RCC 7860 (cell line): ENCODE results near the gene ZBTB24.
"Not testable (repeated sequence)": the region's sequence is repeated elsewhere in the genome, so short reads cannot be mapped to it uniquely, and the experiment has no call there.

Experiments
- DNase-seq: peaks from one replicate; pipeline ENCODE4 v3.0.0-alpha.2; 2015; ENCODE audit warnings: low spot score
- FAIRE-seq: peaks from 2 replicates; lab custom pipeline; 2012; peaks lifted over from hg19 to GRCh38; lab: Jason Lieb, UNC

Gene ZBTB24

DNA sequence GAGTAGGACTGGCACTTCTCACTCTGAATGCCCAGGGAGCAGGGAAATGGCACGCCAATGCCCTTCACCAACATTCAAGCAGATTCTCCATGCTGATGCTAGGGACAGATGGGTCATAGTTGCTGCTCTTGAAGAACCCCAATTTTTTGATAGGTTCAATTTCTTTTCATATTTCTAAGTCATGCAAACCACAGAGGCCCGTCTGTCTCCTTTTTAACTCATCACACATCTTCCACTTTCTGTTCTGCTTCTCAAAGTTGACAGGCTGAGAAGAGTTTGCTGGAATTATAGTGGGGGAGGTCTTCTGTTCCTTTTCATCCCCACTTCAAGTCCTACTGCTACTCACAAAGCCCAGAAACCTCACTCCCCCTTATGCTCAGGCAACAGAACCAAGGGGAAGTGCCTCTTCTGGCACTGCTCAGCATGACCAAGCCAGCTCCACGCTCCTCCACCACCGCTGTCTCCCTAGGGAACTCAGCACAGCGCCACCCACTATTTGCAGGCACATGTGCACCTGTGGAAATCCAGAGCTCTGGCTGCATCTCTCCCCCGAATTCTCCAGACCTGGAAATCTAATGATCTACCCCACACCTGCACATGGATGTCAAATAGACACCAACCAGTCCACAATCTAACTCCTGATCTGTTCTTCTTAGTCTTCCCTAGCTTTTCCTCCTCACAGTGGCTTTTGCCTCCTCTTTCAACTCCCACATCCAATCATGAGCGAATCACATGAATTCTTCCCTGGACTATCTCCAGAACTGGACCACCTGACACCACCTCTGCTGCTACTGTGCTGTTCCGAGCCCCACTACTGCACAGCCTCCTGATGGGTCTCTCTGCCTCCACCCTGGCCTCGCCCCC lies 10.7 kb downstream of the ZBTB24 start:
- FAIRE-seq (no peak), DNase-seq (no peak)

DNA sequence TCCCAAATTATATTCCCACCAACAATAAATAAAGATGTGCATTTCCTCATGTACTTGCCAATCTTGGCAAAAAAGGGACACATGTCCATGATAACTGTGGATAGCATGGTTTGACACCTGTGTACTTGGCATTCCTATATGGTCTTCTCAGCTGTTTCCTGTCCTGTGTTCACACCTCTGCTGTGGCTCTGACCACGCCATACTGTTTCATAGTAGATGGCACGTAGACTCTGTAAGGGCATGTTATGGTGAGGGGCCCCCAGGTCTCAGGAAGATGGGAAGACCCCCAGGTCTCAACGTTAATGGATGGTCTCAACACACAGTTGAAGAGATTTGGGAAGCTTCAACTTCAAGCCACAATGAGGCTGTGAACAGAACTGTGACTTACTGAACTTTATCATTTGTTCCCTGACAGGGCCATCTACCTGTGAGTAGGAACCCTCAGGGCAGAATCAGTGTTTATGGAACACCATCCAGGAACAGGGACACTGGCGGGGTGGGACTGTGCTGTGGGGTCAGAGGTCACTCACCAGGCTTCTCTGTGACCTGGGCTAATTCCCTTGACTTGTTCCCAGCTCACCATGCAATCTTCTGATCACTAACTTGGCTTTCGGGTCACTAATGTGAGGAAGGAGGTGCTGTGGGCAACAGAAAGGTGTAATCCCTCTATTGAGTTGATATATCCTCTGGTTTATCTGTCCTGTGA lies 11.8 kb downstream of the ZBTB24 start:
- FAIRE-seq (no peak), DNase-seq (no peak)

DNA sequence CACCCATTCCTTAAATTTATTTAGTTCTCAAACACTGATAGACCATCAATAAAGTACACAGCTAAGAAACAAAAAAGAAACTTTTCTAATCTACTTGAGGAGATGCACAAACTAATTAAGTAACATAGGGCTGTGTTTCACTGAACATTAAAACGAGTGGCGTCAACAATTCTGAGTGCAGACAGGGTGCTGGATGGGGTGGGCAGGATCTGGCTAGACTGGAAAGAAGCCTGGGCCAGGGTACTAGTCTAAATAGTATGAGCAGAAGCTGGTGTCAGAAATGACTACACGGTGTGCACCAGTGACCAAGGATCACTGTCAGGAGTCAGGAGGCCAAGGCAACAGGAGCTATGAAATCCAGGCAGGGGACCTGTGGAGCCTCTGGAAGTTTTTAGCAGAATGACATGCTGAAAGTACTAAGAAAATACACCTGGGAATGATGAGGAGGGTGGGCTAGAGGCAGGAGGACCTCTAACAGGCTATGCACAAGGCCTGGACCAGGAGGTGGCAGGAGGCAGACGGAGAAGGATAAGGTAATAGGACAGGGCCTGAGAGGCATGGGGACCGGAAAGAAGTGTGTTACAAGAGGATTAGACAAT lies 13.3 kb downstream of the ZBTB24 start:
- DNase-seq, result no peak
- no peak for FAIRE-seq

DNA sequence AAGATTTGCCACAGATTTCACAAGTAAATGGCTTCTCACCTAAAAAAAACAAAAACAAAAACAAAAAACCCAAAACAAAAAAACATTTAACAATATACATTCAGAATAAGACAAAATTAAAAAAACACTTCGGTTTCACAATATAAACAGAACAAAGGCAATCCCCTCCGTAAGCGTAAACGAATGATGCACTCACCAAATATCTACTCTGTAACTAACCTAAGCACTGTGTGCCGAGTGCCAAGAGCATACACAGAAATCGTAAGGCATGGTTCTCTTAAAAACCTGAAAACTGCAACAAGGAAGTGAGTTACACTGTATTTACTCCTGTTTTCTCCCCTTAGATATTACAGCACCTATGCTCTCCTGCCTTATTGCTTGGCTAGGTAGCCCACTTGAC lies 15.3 kb downstream of the ZBTB24 start:
- FAIRE-seq, result no peak
- no peak for DNase-seq

DNA sequence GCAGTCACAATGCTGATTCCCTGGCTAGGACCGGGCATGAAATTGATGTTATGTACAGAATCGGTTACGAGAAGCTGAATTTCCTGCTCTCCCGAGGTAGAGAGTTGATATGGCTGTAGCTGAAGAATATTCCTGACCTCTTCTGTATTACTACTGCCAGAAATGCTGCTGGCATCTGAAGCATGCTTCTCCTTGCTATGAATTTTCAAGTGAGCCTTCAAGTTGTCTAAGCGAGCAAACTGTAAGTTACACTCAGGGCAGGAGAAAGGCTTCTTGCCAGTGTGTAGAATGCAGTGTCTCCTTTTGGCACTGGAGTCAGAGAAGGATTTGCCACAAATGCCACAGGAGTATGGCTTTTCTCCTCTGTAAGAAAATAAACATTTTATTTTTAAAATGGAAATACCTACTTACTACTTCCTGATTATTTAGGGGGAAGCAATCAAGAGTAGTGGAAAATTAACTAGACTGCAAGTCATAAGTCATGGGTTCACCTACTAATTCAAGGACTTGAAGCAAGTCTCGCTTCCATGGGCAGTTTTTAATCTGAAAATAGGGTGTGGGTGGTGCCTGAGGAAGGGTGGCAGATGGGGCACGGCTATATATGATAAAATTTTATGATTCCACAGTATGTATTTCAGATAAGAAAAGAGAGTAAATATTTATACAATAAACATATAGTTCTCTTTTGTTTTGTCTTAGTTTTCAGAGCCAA lies 16.7 kb downstream of the ZBTB24 start:
- FAIRE-seq (no peak), DNase-seq (no peak)

DNA sequence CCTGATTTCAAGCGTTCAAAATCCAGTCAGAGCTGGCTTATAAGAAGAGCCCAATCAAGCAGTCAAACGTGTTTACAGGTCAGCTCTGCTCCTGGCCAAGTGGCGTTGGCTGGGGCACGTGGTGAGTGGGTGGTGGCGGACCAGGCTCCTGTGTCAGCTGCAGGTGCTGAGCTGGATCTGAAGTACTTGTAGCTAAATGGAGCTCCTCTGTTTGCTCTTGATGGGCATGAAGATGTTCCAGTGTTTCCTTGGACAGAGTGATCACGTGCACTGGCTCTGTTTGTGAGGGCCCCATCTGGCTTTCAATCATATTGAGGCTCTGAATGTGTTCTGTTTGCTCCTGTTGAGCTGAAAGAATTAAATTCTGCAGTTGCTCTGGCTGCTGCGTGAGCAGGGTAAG lies 17.2 kb downstream of the ZBTB24 start:
- FAIRE-seq (no peak), DNase-seq (no peak)

DNA sequence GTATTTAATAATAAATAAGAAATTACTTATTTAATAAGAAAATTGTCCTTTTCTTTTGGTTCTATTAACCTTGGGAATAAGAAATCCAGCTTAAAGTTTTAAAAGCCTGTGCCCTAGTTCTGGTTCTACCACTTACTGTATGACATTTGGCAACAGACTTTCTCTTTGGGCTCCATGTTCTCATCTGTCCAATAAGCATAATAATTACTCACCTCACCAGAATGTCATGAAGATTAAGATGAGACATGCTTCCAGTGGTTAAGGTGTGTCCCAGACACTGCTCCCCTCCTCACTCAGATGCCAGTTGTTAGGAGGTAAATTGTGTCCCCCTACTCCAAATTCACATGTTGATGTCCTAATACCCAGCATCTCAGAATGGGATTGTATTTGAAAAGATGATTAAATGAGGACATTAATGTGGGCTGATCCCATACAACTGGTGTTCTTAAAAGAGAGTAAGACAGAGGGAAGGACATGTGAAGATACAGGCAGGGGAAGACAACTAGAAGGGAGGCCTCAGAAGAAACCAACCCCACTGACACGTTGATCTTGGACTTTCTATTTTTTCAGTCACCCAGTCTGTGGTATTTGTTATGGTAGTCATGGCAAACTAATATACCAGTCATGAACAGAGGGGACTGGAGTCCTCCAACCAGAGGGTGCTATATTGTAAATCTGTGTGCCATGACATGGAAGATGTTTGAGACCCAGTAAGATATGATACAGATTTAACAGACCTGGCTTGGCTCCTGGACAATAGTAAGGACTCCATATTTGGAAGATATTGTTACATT lies 21.1 kb downstream of the ZBTB24 start:
- DNase-seq (no peak), FAIRE-seq (no peak)

DNA sequence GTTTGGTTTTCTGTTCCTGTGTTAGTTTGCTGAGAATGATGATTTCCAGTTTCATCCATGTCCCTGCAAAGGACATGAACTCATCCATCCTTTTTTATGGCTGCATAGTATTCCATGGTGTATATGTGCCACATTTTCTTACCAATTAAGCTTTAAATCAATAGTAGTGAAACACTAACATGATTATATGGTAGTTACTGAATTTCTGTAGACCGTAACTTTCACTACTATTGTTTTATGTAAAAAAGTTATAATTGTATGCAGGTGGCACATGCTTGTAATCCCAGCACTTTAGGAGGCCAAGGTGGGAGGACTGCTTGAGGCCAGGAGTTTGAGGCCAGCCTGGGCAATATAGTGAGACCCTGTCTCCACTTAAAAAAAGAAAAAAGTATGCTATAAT lies 21.8 kb downstream of the ZBTB24 start:
- DNase-seq, FAIRE-seq: not testable (repeated sequence)

DNA sequence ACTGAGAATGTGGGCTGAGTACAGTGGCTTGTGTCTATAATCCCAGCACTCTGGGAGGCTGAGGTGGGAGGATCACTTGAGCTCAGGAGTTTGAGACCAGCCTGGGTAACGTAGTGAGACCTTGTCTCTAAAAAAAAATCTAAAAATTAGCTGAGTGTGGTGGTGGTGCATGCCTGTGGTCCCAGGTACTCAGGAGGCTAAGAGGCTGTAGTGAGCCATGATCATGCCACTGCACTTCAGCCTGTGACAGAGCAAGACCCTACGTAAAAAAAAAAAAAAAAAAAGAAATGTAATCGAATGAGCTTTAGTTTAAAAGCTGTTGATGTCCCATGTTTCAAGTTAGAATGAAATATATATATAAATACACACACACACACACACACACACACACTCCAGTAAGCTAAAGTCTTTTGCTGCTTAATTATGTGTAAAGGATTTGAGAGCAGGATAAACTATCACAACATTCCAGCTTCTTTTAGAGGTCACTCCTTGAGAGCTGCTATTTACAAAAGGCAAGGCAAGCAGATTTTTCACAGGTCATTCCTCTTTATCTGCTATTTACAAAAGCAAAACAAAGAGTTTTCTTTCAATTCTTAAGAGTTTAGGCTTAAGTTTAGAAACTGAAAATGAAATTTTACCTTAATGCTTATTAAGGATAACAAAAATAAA lies 22.7 kb downstream of the ZBTB24 start:
- DNase-seq, result no peak
- FAIRE-seq, result no peak

DNA sequence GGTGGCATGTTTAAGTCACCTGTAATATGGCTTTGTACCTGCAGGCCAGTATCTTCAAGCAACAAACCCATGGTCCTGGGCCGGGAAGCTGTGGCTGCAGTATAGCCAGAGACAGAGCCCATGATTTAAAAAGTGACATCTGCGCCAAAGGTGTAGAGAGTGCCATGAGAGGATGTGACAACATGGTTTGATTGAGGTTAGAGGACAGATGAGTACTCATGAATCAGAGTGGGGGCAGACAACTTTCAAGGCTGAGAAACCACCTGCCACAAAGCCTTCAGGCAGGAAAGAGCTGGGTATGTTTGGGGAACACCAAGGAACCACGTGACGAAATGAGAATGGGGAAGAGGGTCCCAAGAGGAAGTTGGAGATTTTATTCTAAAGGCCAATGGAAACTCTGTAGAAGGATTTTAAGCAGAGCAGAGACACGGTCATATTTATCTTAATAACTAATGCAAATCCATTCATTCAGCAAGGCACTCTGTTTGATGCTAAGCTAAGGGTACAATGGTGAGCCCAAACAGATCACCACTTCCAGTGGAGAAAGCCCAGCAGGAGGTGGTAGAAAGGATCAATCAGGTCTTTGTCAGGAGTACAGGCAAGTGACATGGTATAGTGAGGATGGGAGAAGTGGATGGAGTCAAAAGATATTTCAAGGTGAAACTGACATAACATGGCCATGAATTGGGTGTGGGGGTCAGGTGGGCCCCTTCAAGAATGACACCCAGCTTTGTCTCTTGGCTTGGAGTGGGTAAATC lies 24.1 kb downstream of the ZBTB24 start:
- DNase-seq (peak; percentile 31), FAIRE-seq (no peak)

DNA sequence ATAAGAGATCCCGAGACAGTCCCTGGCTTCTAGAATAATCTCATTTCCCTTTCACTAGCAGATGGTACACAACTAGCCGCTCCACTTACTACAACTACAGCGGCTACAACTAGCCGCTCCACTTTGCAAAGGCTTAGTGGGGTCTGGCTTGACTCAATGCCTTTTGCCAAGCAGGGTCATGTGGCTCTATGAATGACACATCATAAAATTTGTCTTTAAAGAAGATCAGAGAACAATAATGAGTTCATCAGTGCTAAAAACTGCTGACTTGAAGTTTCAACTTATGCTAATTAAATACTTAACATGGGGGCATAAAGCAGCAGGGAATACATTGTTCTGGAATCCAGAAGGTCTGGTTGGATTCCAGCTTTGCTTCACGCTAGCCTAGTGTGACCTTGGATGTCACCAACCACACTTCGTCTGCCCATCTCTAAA lies 25.4 kb downstream of the ZBTB24 start:
- no peak for FAIRE-seq
- DNase-seq, result no peak

DNA sequence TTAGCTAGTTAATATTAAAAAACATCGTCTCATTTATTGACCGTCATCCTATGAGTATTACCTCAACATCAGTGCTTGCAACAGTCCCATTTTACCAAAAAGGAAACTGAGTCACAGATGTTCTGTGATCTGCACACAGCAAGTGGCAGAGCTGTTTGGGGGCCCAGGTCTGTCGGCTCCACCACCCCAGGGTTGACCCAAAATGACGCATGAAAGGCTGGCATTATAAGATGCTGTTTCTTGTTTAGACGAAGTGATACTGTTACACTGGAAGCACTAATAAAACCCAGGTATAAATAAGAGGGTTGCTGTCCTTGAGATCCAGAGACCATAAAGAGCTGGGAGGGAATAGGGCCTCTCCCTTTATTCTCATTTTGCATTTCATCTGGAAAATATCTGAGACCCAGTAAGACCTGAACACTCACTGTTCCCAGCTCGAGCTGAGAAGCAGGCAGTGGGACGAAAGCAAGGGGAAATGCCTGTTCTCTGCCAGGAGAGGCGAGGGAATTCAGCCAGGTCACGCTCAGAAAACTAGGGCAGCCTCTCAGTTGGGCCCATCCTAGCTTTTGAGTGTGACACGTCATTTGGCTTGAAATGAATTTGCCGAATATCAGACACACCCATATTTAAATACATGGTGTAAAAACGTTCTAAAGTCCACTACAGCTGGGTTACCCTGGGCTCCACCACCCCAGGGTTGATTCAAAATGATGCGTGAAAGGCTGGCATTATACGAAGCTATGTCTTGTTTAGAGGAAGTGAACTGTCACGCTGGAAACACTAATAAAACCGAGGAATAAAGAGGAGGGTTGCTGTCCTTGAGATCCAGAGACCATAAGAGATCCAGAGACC lies 26.1 kb downstream of the ZBTB24 start:
- DNase-seq (no peak), FAIRE-seq (no peak)

DNA sequence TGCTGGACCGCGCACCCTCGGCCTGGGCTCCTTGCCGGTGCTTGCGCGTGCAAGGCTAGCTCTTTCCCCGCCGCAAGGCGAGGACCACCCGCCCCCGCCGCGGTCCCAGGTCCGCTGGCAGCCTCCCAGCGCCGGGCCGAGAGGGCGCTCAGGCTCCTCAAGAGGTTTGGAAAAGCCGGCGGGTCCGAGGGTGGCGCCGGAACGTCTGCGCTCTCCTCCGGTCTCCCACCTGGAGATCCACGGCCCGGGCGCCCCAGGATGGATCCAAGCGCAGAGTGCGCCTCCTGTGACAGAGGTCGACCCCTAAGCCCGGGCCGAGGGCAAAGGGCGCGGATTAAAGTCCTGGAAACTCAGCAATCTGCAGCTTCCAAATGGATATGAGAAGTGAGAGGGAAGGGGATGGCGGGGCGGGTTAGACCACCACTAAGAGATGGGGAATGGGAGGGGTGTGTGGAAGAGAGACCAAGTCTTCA lies 26.9 kb downstream of the ZBTB24 start:
- DNase-seq (no peak), FAIRE-seq (no peak)

DNA sequence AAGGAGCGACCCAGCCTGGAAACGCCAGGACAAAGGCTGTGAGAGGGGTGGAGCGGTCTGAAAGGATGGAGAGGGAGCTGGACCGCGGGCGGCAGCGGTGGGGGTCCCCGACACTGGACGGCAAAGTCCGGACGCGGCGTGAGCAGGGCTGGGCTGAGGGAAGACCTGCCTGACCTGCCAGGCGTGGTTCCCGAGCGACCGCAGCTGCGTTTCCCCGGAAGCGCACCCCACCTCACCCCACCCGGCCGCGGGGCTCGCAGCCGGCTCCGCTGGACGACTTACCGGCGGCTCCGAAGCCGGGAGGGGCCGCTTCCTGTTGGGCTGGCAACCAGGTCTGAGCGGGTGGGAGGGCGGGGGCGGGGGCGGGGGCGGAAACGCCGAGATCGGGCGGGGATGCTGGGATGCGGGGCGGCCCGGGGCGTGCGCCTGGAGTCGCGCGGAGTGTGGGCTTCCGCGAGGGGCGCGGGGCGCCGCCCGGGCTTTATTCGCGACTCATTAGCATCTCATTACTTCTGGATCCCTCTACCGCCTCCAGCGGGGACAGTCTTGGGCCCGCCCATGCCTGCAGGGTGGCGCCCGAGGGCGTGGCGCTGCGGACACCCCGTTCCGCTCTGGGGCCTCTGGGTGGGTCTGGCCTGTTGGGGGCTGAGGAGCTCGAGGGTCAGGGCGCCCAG lies 27.4 kb downstream of the ZBTB24 start, which contains the start of gene MICAL1:
TSS of gene MICAL1 (minus strand) at position 336 of the 674 bp plus-strand sequence. CDS start 1,576 bp downstream, outside the sequence.
- peak; percentile 36 for DNase-seq
- no peak for FAIRE-seq

DNA sequence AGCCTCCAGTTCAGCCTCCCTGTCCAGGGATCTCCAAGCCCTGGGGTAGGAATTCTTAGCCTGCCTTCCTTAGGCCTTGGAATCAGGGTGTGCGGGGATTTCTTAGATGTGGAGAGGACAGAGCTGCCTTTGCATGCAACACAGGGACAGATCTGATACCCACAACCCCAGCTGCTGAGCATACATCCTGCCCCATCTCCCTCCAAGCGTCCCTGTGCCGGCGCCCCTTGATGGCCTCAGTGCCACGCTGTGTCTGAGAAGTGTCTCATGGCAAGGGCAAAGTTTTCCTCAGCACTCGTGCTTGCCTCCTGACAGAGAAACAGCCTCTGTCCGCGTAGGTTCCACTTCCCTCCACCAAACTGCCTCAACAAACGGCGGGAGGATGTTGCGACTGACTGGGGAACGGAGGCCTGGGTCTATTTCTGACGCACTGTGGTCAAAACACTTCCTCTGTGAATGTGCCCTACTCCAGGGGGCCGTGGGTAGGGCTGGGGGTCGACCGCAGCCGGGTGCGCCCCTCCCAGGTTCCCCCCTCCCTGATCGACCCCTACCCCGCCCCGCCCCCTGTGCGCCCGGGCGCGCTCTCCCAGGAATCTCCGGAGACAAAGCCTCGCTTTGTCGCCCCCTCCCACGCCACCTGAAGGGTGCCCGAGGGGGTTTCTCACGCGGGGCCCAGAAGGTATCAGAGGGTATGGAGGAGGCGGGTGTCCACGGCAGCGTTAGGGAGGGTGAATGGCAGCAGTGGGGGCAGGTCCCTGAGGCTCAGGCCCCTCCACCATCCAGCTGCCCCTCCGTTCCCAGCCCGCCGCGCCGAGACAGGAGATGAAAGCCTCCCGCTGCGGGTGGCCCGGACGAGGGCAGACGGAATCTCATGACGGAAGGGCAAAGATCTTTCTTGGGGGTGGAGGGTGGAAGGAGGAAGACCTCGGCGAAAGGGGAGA lies 28.3 kb downstream of the ZBTB24 start:
- no peak for DNase-seq
- FAIRE-seq, result no peak
